Dendritic cell treated with granulocyte-macrophage colony-stimulating factor and Interleukin-4, amounts not matched to agents 40 ng/mL and 50 ng/mL, for 4 days (primary cell): ENCODE measurements around the gene OLFM1.

ENCODE experiments used
- H3K27ac Mint-ChIP-seq: one replicate; pipeline ENCODE4 v1.8.0; 2022; ENCODE audit warnings: mild to moderate bottlenecking, mixed read lengths
- H3K27me3 Mint-ChIP-seq: one replicate; pipeline ENCODE4 v1.8.0; 2022; ENCODE audit warnings: mild to moderate bottlenecking, mixed read lengths
- H3K36me3 Mint-ChIP-seq: one replicate; pipeline ENCODE4 v1.8.0; 2022; ENCODE audit warnings: low read depth, mixed read lengths
- H3K4me1 Mint-ChIP-seq: one replicate; pipeline ENCODE4 v1.8.0; 2022; ENCODE audit warnings: low read depth, mixed read lengths
- H3K4me3 Mint-ChIP-seq: one replicate; pipeline ENCODE4 v1.8.0; 2022; ENCODE audit warnings: mild to moderate bottlenecking, moderate library complexity, mixed read lengths
- H3K9me3 Mint-ChIP-seq: one replicate; pipeline ENCODE4 v1.8.0; 2022; ENCODE audit warnings: mixed read lengths
- intact Hi-C: fragments of 100-400 bp; cut with micrococcal nuclease; formaldehyde crosslinking; loops from one replicate; pipeline ENCODE4 v1.15.0; 2022

The OLFM1 gene

DNA sequence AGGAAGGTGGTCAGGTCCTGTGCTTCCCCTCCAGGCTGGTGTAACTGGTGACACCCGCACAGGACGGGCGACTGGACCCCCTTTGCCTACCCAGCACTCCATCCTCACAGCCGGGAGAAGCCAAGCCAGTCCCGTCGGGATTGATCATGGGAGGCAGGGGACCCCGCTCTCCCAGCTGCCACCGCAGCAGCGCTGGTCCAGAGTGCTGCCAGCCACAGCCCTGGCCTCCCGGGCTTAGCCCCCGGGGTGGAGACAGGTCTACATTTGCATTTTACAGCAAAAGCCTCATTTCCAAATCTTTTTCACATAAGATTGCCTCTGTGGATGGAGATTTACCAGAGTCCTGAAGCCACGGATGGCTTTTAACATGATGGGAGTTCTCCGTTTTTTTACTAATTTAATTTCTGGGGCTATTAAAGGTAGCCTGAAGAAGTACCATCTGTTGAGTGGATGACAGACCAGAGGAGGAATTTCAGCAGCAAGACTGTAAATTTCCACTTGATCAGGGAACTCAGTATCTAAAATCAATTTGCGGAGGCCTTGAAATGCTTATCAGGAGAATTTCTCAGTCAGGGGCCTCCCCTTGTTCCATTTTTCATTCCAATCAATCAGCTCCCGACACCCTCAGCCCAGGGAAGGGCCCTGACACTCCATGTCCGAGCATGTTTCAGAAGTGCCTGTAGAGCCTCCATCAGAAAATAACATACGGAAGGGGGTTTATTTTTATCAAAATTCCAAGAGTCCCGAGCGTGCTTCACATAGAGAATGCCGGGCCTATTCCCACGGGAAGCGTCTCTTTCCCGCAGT is 80.6 kb downstream of the OLFM1 start:
- H3K27me3 Mint-ChIP-seq = peaks cover 2% of the 10 kb centered on the region
- no peaks in the 10 kb centered on the region for H3K9me3 Mint-ChIP-seq
- H3K4me1 Mint-ChIP-seq = no peaks in the 10 kb centered on the region
- intact Hi-C loops = no loop called here
- no peak overlapping the region for H3K4me3 Mint-ChIP-seq
- no peak overlapping the region for H3K27ac Mint-ChIP-seq
- no peaks in the 10 kb centered on the region for H3K36me3 Mint-ChIP-seq

DNA sequence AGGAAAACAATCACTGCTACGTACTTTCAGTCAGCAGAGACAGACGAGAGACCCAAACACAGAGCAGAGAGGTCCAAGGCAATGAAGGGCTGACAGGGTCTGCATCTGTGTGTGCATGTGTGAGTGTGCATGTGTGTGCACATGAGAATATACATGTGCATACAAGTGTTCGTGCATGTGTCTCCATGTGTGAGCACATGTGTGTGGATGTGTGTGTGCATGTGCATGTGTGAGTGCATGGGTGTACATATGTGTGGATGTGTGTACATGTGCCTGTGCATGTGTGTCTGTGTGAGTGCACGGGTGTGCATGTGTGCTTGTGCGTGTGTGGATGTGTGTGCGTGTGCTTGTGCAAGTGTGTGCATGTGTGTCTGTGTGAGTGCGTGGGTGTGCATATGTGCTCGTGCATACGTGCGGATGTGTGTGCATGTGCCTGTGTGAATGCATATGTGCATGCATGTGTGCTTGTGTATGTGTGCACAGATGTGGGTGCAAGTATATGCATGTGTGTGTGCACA is 82.3 kb downstream of the OLFM1 start:
- Mint-ChIP-seq H3K4me3 (no peak overlapping the region), H3K27me3 (peaks cover 2% of the 10 kb centered on the region), H3K36me3 (no peaks in the 10 kb centered on the region), H3K9me3 (no peaks in the 10 kb centered on the region), H3K27ac (no peak overlapping the region), H3K4me1 (no peaks in the 10 kb centered on the region)
- intact Hi-C loops = no loop called here

DNA sequence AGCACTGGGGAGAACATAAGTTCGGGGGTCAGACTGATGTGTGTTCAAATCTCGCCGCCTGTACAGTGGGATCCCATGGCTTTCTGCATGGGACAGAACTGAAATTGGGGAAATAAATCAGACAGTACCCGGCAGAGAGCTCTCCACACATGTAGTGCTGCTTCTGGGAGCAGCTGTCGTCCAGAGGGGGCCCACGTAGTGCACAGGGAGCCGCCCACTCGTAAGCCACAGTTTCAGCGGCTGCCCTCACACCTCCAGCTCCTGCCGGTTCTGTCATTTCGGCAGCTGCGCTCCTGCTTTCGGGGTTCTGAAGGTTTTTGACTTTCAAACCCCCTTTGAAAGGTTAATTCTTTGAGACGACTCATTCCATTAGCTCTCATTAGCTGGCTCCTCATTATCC is 83.1 kb downstream of the OLFM1 start:
- Mint-ChIP-seq H3K27me3 (peaks cover 2% of the 10 kb centered on the region), H3K36me3 (no peaks in the 10 kb centered on the region), H3K4me1 (no peaks in the 10 kb centered on the region)

More for the DNA sequence above, 83.1 kb downstream of the OLFM1 start:
- intact Hi-C loops = no loop called here
- no peak overlapping the region for H3K27ac Mint-ChIP-seq
- H3K4me3 Mint-ChIP-seq = no peak overlapping the region
- no peaks in the 10 kb centered on the region for H3K9me3 Mint-ChIP-seq
